Esophagus muscularis mucosa (tissue), 4 donors: Measurements from ENCODE around the gene RANBP17. TPM values are rescaled to one million over a fixed set of nuclear protein-coding genes. Genes with fewer than 3 reads are reported as not detected.

ENCODE experiments used
- DNase-seq: peaks from one replicate; pipeline ENCODE4 v3.0.0-alpha.2; 2017; ENCODE audit errors: extremely low spot score
- H3K27ac ChIP-seq, 4 donors: fragments of 200-600 bp; sonication (generic); replicated peaks in 1 of 4; 1 replicate in 3 of 4; 2 replicates in 1 of 4; pipeline ENCODE4 v1.5.1; 2016 to 2019; ENCODE audit warnings: mild to moderate bottlenecking in 1 of 4
- H3K27me3 ChIP-seq, 4 donors: fragments of 200-600 bp; sonication (generic); one replicate each; pipeline versions ENCODE4 v1.5.1 to v1.6.0; 2016 to 2019
- H3K36me3 ChIP-seq, 4 donors: fragments of 200-600 bp; sonication (generic); one replicate each; pipeline ENCODE4 v1.5.1; 2016 to 2019
- H3K4me1 ChIP-seq, 4 donors: fragments of 200-600 bp; sonication (generic); one replicate each; pipeline ENCODE4 v1.5.1; 2016 to 2019
- H3K4me3 ChIP-seq, 4 donors: fragments of 200-600 bp; sonication (generic); 1 replicate in 2 of 4; 2 replicates in 2 of 4; pipeline ENCODE4 v1.5.1; 2016 to 2019; ENCODE audit warnings: mild to moderate bottlenecking in 4 of 4, moderate library complexity in 1 of 4
- H3K9me3 ChIP-seq, 4 donors: fragments of 200-600 bp; sonication (generic); 1 replicate in 3 of 4; 2 replicates in 1 of 4; pipeline ENCODE4 v1.5.1; 2016 to 2019
- EP300 ChIP-seq: sonication (generic); formaldehyde crosslinking; IDR thresholded peaks from one replicate; pipeline ENCODE4 v1.6.1; 2017; ENCODE audit warnings: antibody characterized with exemption
- POLR2A ChIP-seq: fragments of 450-650 bp; IDR thresholded peaks from one replicate; pipeline ENCODE4 v1.6.1; 2017; ENCODE audit warnings: antibody characterized with exemption, moderate library complexity, mild to moderate bottlenecking, low read depth
- POLR2AphosphoS5 ChIP-seq, 2 donors: sonication (generic); formaldehyde crosslinking; IDR thresholded peaks; one replicate each; pipeline ENCODE4 v1.6.1; 2017; ENCODE audit warnings: antibody characterized with exemption in 2 of 2
- WGBS: methylation state at CpG from one replicate; pipeline ENCODE4 v1.1.5; 2018; 5-methylcytosine and 5-hydroxymethylcytosine counted together
- intact Hi-C: fragments of 100-400 bp; cut with DNase I; formaldehyde crosslinking; loops from one replicate; pipeline ENCODE4 v1.15.1; 2023
- total RNA-seq, 4 donors: library from RNA; depleted of rRNA; stranded (reverse); fragments of >200 nt; gene quantifications; one replicate each; pipeline versions ENCODE4 v1.1.0 to v1.2.1, GENCODE V29; 2016
- TF ChIP-seq, protein P1 (sequence below), 3 experiments: fragments of 200-600 bp in 2 of 3; fragments of 450-650 bp in 1 of 3; sonication (generic) in 2 of 3; IDR thresholded peaks; one replicate each; pipeline ENCODE4 v1.5.1; 2017 to 2019; ENCODE audit warnings: antibody characterized with exemption in 3 of 3, mild to moderate bottlenecking in 2 of 3, moderate library complexity in 1 of 3

The RANBP17 gene
- total RNA-seq, 4 donors from 2014 or later = 16.4 to 28.2 (median 17.7) TPM

DNA sequence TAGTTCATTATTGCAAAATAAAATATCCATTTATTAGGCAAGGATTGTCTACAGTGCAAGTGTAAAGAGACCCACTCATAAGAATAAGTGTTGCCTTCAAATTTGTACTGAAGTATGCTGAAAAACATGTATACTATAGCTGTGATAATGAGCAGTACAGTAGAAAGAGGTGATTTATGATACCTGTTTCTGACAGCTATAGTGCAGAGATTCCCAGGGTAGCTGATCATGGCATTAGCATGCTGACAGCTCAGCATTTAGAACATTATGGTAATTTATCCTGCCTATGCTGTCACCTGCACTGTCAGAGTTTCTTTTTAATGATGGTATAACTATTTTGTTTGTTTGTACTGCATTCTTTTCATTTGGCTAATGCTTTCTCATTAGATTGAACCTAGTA lies 269.7 kb downstream of the RANBP17 start:
- no peaks in the 10 kb centered on the region for H3K27me3 ChIP-seq
- DNase-seq = no peak
- no peaks in the 10 kb centered on the region for H3K36me3 ChIP-seq
- no peak overlapping the region for H3K4me3 ChIP-seq
- H3K9me3 ChIP-seq = no peaks in the 10 kb centered on the region
- H3K4me1 ChIP-seq = no peaks in the 10 kb centered on the region
- no peak overlapping the region for H3K27ac ChIP-seq
- TF ChIP-seq, protein P1, sequence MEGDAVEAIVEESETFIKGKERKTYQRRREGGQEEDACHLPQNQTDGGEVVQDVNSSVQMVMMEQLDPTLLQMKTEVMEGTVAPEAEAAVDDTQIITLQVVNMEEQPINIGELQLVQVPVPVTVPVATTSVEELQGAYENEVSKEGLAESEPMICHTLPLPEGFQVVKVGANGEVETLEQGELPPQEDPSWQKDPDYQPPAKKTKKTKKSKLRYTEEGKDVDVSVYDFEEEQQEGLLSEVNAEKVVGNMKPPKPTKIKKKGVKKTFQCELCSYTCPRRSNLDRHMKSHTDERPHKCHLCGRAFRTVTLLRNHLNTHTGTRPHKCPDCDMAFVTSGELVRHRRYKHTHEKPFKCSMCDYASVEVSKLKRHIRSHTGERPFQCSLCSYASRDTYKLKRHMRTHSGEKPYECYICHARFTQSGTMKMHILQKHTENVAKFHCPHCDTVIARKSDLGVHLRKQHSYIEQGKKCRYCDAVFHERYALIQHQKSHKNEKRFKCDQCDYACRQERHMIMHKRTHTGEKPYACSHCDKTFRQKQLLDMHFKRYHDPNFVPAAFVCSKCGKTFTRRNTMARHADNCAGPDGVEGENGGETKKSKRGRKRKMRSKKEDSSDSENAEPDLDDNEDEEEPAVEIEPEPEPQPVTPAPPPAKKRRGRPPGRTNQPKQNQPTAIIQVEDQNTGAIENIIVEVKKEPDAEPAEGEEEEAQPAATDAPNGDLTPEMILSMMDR (IDR thresholded peaks at IDR 0.05) = no peak
- TF ChIP-seq POLR2A = no peak
- intact Hi-C loops = no loop called here

DNA sequence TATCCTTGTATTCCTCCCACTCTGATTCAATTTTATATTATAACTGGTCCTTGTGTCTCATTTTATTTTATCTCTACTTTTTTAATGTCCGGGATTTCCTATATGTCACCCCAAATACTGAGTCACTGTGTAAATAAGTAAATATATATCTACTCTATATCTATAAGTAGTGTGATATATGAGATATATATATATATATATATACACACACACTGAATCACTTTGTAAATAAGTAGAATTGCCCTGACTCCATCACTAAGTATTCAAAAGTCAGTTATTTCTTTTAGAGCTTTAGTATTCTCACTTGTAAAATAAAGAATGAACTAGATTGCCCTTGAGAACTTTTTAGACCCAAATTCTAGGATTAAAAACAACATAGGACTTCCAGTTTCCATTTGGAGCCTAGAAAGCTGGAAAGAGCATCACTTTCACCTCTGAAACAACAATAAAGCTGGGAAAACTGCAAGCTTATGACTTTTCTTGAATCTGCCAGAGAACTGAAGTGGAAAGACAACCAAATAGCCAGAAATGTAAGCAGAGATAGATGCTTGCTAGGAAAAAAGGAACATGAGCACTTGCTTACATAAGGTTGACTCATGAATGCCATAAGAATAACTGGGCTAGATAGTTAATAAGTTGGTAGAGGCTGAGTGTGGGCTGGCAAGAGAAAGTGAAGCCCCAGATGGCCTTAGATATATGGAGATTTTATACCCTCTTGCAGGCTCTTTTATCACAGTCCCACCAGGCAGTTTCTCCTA lies 276.1 kb downstream of the RANBP17 start:
- no peak overlapping the region for H3K4me3 ChIP-seq
- no peaks in the 10 kb centered on the region for H3K36me3 ChIP-seq
- DNase-seq = no peak
- H3K9me3 ChIP-seq = no peaks in the 10 kb centered on the region
- no peak overlapping the region for H3K27ac ChIP-seq
- intact Hi-C loops = no loop called here
- TF ChIP-seq POLR2AphosphoS5 (IDR thresholded peaks at IDR 0.05) (no peak), POLR2A (no peak), EP300 (no peak)
- no peaks in the 10 kb centered on the region for H3K27me3 ChIP-seq
- WGBS = 90% methylated on average over 1 of the region's 1 CpG
- H3K4me1 ChIP-seq = no peaks in the 10 kb centered on the region

DNA sequence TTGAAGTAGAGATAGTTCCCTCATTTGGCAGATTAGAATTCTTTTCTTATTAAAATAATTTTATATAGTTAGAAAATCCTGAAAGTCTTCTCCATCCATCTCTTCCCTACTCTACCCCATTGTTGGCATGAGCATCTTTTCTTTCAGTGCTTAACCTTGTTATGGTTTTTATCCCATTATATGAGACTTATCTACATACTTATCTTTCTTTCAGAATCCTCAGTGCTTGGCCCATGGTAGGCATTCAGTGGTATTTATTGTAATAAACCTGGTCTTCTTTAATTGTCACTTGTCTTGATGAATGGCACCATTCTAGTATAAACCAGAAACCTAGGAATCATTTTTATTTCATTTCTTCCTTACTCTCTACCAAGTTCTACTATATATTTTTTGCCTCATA lies 277.4 kb downstream of the RANBP17 start:
- intact Hi-C loops = no loop called here
- no peaks in the 10 kb centered on the region for H3K36me3 ChIP-seq
- no peak overlapping the region for H3K4me3 ChIP-seq
- no peaks in the 10 kb centered on the region for H3K9me3 ChIP-seq
- H3K4me1 ChIP-seq = no peaks in the 10 kb centered on the region
- H3K27me3 ChIP-seq = no peaks in the 10 kb centered on the region
- TF ChIP-seq EP300 (no peak), POLR2A (no peak), POLR2AphosphoS5 (IDR thresholded peaks at IDR 0.05) (no peak)
- TF ChIP-seq, protein P1 (IDR thresholded peaks at IDR 0.05) = no peak
- no peak for DNase-seq
- no peak overlapping the region for H3K27ac ChIP-seq

DNA sequence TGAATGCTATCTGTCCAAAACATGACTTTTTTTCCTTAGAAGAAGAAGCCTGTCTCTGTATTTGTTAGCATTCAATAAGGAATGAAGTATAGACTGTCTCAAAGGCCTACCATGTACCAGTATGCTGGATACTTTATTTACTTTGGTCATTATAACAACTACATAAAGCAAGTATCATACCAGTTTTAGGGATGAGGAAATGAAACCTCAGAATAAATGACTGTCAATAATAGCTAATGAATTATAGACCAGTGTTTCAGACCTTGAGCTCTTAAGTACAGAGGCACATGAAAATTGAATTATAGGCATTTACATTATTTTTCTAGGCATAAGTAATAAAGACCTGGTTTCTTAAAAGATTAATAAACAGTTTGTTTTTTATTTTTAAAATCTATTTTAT lies 280.8 kb downstream of the RANBP17 start:
- intact Hi-C loops = no loop called here
- H3K27ac ChIP-seq = no peak overlapping the region
- H3K4me1 ChIP-seq = no peaks in the 10 kb centered on the region
- no peaks in the 10 kb centered on the region for H3K9me3 ChIP-seq
- no peak for DNase-seq
- TF ChIP-seq POLR2A = no peak
- TF ChIP-seq, protein P1 (IDR thresholded peaks at IDR 0.05) = no peak
- TF ChIP-seq POLR2AphosphoS5 (IDR thresholded peaks at IDR 0.05) = no peak
- TF ChIP-seq EP300 = no peak
- no peaks in the 10 kb centered on the region for H3K27me3 ChIP-seq
- H3K36me3 ChIP-seq = no peaks in the 10 kb centered on the region
- H3K4me3 ChIP-seq = no peak overlapping the region

DNA sequence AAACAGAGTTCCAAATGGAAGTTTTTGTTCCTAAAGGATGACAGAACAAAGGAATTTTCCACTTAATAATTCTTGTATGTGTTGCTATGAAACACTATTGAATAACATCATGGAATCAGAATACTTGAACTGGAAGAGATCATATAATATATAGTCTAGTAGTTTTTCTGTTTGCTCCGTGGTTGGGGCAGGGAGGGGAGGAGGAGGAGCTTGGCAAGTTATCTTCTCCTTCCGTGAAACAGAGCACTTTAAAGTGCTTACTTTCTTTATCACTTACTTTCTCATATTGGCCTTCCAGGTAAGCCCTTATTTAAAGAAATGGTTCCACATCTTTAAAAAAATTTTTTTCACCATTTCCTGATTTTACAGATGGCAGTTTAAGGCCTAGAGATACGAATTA lies 281.4 kb downstream of the RANBP17 start:
- 65% methylated on average over 3 of the region's 3 CpGs for WGBS
- Histone ChIP-seq H3K9me3 (no peaks in the 10 kb centered on the region), H3K36me3 (no peaks in the 10 kb centered on the region), H3K27ac (no peak overlapping the region), H3K4me1 (no peaks in the 10 kb centered on the region), H3K4me3 (no peak overlapping the region), H3K27me3 (no peaks in the 10 kb centered on the region)
- TF ChIP-seq, protein P1 (IDR thresholded peaks at IDR 0.05) = no peak
- TF ChIP-seq POLR2A (no peak), POLR2AphosphoS5 (IDR thresholded peaks at IDR 0.05) (no peak), EP300 (no peak)
- intact Hi-C loops = no loop called here
- no peak for DNase-seq
